ENCODE measurements around the gene SYNE4. TPM values are rescaled to one million over a fixed set of nuclear protein-coding genes. Genes with fewer than 3 reads are reported as not detected.

The SYNE4 gene
- polyA plus RNA-seq, 1 experiment, result 0.07 TPM

DNA sequence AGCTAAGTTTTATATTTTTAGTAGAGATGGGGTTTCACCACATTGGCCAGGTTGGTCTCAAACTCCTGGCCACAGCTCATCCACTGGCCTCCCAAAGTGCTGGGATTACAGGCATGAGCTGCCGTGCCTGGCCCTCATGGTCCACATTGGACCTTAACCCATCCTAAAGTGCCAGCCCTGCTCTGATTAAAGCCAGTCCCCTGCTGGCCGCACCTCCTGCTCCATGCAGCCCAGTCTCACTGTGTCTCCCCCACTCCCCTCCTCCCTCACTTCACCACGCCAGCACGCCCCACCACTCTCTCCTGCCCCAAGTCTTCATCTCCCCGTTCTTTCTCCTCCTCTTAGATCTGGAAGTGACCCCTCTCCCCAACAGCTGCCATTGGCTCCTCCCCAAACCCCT, 30.3 kb downstream of the SYNE4 start:
- POLR2A ChIA-PET, result interaction anchor here (0.6 kb wide), 1 partner anchor 17 kb away, joined by 4 read pairs; no protein-coding TSS in a partner anchor
- DNase-seq (ENCODE audit: low read depth, low spot score), result no peak
- H3K9me3 ChIP-seq (ENCODE audit: control insufficient read depth, insufficient read depth, low read length), result no peaks in the 10 kb centered on the region; the same call in 1 of the 2 replicates
- CTCF ChIA-PET, result no interaction called here
- H3K4me3 ChIP-seq (ENCODE audit: low read depth, low read length), result no peak overlapping the region
- no peak overlapping the region for H3K27ac ChIP-seq (ENCODE audit: low read depth, low read length)
- TF ChIP-seq, protein P1, sequence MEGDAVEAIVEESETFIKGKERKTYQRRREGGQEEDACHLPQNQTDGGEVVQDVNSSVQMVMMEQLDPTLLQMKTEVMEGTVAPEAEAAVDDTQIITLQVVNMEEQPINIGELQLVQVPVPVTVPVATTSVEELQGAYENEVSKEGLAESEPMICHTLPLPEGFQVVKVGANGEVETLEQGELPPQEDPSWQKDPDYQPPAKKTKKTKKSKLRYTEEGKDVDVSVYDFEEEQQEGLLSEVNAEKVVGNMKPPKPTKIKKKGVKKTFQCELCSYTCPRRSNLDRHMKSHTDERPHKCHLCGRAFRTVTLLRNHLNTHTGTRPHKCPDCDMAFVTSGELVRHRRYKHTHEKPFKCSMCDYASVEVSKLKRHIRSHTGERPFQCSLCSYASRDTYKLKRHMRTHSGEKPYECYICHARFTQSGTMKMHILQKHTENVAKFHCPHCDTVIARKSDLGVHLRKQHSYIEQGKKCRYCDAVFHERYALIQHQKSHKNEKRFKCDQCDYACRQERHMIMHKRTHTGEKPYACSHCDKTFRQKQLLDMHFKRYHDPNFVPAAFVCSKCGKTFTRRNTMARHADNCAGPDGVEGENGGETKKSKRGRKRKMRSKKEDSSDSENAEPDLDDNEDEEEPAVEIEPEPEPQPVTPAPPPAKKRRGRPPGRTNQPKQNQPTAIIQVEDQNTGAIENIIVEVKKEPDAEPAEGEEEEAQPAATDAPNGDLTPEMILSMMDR (IDR thresholded peaks at IDR 0.05; ENCODE audit: low read depth, low read length), result no peak
- H3K27me3 ChIP-seq (ENCODE audit: control insufficient read depth, insufficient read depth, low read length), result peaks cover 8% of the 10 kb centered on the region

DNA sequence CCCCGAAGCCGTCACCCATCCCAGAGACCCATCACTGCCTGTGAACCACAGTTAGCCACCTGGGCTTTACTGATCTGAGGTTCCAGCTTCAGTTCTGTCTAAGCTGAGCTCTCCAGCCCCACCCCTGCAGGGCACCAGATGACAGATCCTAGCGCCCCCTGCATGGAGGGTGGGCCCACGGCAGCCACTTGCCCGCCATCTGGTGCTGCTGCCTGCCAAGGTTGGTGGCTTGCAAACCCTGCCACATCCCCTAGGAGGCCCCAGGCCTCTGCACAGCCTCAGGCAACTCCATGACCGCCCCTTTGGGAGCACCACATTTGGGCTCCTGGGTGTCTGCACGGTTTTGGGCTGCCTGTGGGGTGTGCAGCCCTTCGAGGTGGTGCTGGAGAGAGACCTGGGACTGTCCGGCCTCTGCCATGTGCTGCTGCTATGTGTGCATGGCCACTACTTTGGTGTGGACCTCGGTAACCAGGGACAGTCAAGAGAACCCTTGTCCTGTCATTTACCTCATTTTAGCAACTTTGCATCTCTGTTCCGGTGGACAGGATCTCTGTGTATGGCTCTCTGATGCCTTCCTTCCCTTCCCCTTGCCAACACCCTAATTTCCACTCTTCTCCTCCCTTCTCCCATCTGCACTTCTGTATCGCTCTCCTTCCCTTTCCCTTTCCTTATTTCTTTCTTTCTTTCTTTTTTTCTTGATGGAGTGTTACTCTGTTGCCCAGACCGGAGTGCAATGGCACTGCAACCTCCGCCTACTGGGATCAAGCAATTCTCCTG, 31.0 kb downstream of the SYNE4 start:
- no peak for DNase-seq (ENCODE audit: low read depth, low spot score)
- CTCF ChIA-PET, result no interaction called here
- H3K4me3 ChIP-seq (ENCODE audit: low read depth, low read length), result no peak overlapping the region
- POLR2A ChIA-PET, result interaction anchor here (0.6 kb wide), 1 partner anchor 16 kb away, joined by 4 read pairs; no protein-coding TSS in a partner anchor
- H3K27me3 ChIP-seq (ENCODE audit: control insufficient read depth, insufficient read depth, low read length), result peaks cover 8% of the 10 kb centered on the region
- H3K27ac ChIP-seq (ENCODE audit: low read depth, low read length), result no peak overlapping the region
- TF ChIP-seq, protein P1 (IDR thresholded peaks at IDR 0.05; ENCODE audit: low read depth, low read length), result no peak
- no peaks in the 10 kb centered on the region; the same call in 1 of the 2 replicates for H3K9me3 ChIP-seq (ENCODE audit: control insufficient read depth, insufficient read depth, low read length)

DNA sequence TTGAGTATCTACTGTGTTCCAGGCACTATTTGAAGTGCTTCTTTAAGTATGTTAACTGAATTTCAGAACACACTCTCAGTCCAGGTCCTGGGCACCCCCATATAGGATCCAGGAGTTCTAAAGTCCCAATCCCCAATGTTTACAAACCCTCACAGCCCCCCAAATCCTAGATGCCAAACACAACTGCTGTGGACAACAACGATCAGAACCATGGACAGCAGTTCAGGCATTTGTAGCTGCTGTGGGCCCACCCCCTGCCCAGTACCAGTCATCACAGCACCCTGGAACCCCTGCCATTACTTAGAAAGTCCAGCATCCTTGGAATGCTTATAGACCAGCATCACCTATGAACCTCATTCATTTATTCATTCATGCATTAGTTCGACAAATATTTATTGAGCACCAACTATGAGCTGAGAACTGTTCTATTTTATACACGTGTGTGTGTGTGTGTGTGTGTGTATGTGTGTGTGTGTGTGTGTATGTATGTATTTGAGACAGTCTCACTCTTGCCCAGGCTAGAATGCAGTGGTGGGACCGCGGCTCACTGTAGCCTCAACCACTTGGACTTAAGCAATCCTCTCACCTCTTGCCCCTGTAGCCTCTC, 32.9 kb downstream of the SYNE4 start:
- H3K9me3 ChIP-seq (ENCODE audit: control insufficient read depth, insufficient read depth, low read length), result no peaks in the 10 kb centered on the region; the same call in 1 of the 2 replicates
- no peak overlapping the region for H3K27ac ChIP-seq (ENCODE audit: low read depth, low read length)
- ChIA-PET POLR2A (no interaction called here), CTCF (no interaction called here)
- H3K4me3 ChIP-seq (ENCODE audit: low read depth, low read length), result no peak overlapping the region
- TF ChIP-seq, protein P1 (IDR thresholded peaks at IDR 0.05; ENCODE audit: low read depth, low read length), result no peak
- no peak for DNase-seq (ENCODE audit: low read depth, low spot score)
- peaks cover 8% of the 10 kb centered on the region for H3K27me3 ChIP-seq (ENCODE audit: control insufficient read depth, insufficient read depth, low read length)

DNA sequence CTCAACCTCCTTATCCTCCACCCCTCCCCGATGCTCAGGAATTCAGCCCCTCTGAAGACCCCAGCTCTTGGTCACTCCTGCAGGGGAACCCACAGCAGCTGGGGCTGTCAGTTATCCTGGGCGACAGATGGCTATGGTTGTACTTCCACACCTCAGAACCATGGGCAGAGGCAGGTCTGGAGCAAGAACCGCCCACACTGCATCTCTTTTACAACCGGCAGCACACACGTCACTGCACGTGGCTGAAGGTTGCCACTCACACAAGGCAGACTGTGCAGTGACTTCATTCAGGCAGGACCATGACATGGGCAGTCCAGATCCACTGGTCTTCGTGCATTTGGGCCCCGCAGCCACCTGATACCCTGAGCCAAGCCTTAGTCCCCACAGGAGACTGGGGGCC, 35.1 kb downstream of the SYNE4 start:
- Histone ChIP-seq H3K27me3 (ENCODE audit: control insufficient read depth, insufficient read depth, low read length) (peaks cover 10% of the 10 kb centered on the region), H3K4me3 (ENCODE audit: low read depth, low read length) (no peak overlapping the region), H3K9me3 (ENCODE audit: control insufficient read depth, insufficient read depth, low read length) (no peaks in the 10 kb centered on the region; the same call in 1 of the 2 replicates), H3K27ac (ENCODE audit: low read depth, low read length) (no peak overlapping the region)
- CTCF ChIA-PET, result no interaction called here
- no peak for DNase-seq (ENCODE audit: low read depth, low spot score)
- POLR2A ChIA-PET, result no interaction called here
- TF ChIP-seq, protein P1 (IDR thresholded peaks at IDR 0.05; ENCODE audit: low read depth, low read length), result no peak

DNA sequence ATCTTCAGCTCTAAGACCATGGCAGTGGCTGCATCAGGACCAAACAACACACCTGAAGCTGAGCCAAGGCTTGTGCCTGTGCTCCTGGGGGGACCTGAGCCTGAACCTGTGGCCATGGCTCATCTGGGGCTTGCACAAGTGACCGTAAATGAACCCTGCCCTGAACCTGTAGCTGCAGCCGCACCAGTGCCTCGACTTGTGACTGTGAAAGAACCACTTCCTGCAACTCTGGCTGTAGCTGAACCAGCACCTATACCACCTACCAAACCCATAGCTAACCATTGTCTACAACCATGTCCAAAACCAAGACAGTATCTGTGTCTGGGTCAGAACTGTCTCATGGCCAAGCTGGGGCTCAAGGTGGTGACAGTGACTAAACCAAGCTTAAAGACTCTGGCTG, 41.8 kb downstream of the SYNE4 start:
- no peaks in the 10 kb centered on the region for H3K9me3 ChIP-seq (ENCODE audit: control insufficient read depth, insufficient read depth, low read length)
- no peak overlapping the region for H3K27ac ChIP-seq (ENCODE audit: low read depth, low read length)
- POLR2A ChIA-PET, result no interaction called here
- CTCF ChIA-PET, result no interaction called here
- no peak overlapping the region for H3K4me3 ChIP-seq (ENCODE audit: low read depth, low read length)
- no peak for DNase-seq (ENCODE audit: low read depth, low spot score)
- H3K27me3 ChIP-seq (ENCODE audit: control insufficient read depth, insufficient read depth, low read length), result peaks cover 2% of the 10 kb centered on the region
- TF ChIP-seq, protein P1 (IDR thresholded peaks at IDR 0.05; ENCODE audit: low read depth, low read length), result no peak

Data from AG04450 (cell line).